Mucosa of descending colon (tissue), 3 donors: Measurements from ENCODE around the gene GP1BA. TPM values are rescaled to one million over a fixed set of nuclear protein-coding genes. Genes with fewer than 3 reads are reported as not detected.

Source experiments
- ATAC-seq: fragments of 200-7000 bp; cut with Tn5 transposase; one replicate; pipeline ENCODE4 v1.9.1; 2020; ENCODE audit warnings: mild to moderate bottlenecking, moderate library complexity
- DNase-seq, 3 donors: peaks; one replicate each; pipeline ENCODE4 v3.0.0-alpha.2; 2020
- H3K36me3 ChIP-seq: fragments of 200-600 bp; one replicate; pipeline ENCODE4 v1.8.0; 2021; ENCODE audit warnings: low read depth, mild to moderate bottlenecking
- H3K4me1 ChIP-seq: fragments of 200-600 bp; one replicate; pipeline ENCODE4 v1.8.0; 2021; ENCODE audit warnings: low read depth, mild to moderate bottlenecking
- H3K4me3 ChIP-seq: fragments of 200-600 bp; one replicate; pipeline ENCODE4 v1.8.0; 2021; ENCODE audit warnings: mild to moderate bottlenecking
- H3K9me3 ChIP-seq: fragments of 200-600 bp; one replicate; pipeline ENCODE4 v1.8.0; 2021; ENCODE audit warnings: mild to moderate bottlenecking
- intact Hi-C, 2 donors: fragments of 100-400 bp; cut with DNase I in 1 of 2; cut with micrococcal nuclease in 1 of 2; formaldehyde crosslinking; loops; one replicate each; pipeline versions ENCODE4 v1.11.0 to v1.11.1; 2022; cut with DNase I, micrococcal nuclease
- total RNA-seq, 3 donors: library from RNA; stranded (reverse); fragmentation: NEBNext Ultra II Directional in 2 of 3; extraction: Animal tissue kit (Norgen Biotek cat#: 25700) in 2 of 3; gene quantifications; one replicate each; pipeline versions ENCODE4 v1.2.1 to v1.2.4, GENCODE V29; 2021 to 2023
- TF ChIP-seq, protein P1 (sequence below): fragments of 200-600 bp; IDR thresholded peaks from one replicate; pipeline ENCODE4 v1.8.0; 2022; ENCODE audit warnings: antibody characterized with exemption, mild to moderate bottlenecking
- donor health status: DM: no; HTN: no; CAD: no; lungs with moderate emphysema.
- donor health status: DM: no; HTN: no; CAD: no.
- donor health status: DM: no; HTN: yes; CAD: no.

The GP1BA gene
- total RNA-seq, 3 donors from 2014 or later: not detected

DNA sequence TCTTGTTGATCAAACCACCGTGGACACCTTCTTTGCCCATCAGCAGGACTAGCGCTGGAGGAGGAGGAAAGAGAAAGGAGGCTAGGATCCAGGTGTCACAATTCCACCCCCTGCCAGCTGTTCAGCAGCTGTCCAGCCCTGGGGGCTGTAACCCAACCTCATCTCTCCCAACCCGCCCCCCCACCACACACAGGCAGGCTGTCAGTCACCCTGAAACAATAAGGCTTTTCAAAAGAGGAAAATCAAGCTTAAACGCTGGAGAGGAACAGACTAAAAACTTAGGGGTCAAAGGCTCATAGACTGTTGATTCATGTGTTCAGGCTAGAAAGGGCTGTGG lies 13.8 kb downstream of the GP1BA start:
- Histone ChIP-seq H3K36me3 (no peaks in the 10 kb centered on the region), H3K9me3 (no peaks in the 10 kb centered on the region), H3K4me1 (peaks cover 41% of the 10 kb centered on the region), H3K4me3 (no peak overlapping the region)
- no peak for DNase-seq
- TF ChIP-seq, protein P1, sequence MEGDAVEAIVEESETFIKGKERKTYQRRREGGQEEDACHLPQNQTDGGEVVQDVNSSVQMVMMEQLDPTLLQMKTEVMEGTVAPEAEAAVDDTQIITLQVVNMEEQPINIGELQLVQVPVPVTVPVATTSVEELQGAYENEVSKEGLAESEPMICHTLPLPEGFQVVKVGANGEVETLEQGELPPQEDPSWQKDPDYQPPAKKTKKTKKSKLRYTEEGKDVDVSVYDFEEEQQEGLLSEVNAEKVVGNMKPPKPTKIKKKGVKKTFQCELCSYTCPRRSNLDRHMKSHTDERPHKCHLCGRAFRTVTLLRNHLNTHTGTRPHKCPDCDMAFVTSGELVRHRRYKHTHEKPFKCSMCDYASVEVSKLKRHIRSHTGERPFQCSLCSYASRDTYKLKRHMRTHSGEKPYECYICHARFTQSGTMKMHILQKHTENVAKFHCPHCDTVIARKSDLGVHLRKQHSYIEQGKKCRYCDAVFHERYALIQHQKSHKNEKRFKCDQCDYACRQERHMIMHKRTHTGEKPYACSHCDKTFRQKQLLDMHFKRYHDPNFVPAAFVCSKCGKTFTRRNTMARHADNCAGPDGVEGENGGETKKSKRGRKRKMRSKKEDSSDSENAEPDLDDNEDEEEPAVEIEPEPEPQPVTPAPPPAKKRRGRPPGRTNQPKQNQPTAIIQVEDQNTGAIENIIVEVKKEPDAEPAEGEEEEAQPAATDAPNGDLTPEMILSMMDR: no peak
- ATAC-seq: no peak
- intact Hi-C loops: no loop called here

DNA sequence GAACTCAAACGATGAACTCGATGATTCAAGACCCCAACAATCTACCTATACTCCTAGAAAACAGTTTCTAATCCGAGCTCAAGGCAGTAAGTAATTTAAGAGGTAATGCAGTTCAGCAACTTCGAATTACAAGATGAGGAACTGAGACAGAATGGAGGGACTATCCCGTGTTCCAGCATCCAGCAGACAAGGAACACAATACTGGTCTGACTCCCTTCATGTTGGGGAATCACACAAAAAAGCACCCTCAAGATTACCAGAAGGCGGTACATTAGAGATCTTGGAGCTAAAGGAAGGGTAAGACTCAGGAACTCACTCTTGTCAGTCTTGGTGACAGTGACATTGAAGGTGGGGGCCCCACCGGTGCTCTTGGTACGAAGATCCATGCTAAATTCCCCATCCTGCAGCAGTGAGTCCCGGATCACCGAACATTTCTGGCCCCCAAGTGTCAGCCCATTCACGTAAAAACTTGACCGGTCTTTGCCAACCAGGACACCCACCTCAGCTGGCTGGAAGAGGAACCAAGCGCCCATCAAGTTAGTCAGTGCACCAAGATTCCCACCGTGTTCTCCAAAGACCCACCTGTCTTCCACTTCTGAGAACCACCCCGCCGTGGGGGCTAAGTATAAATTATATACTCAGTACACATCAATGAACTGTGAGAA lies 14.4 kb downstream of the GP1BA start:
- intact Hi-C loops: no loop called here
- TF ChIP-seq, protein P1: no peak
- Histone ChIP-seq H3K9me3 (no peaks in the 10 kb centered on the region), H3K36me3 (no peaks in the 10 kb centered on the region), H3K4me3 (no peak overlapping the region), H3K4me1 (peaks cover 40% of the 10 kb centered on the region)
- no peak for ATAC-seq
- DNase-seq: no peak

DNA sequence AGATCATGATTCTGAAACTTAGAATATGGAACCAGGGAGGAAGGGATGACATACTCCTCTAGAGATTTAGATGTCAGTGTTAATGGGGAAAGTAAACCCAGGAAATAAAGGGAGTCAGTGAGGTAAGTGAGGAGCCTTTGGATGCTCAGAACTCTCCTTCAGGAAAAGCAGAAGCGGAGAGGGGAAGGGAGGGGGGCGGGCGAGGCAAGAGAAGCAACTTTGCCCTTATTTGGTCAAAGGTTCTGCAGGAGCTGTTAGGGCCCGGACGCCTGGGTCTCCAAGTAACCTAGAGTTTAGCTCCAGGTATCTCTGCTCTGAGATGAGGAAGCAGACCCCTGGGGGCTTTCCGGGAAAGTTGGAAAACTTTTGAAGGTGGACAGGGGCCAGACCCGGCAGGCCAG lies 14.9 kb downstream of the GP1BA start:
- Histone ChIP-seq H3K9me3 (no peaks in the 10 kb centered on the region), H3K4me3 (peak overlapping the region; percentile 98), H3K4me1 (peaks cover 35% of the 10 kb centered on the region), H3K36me3 (no peaks in the 10 kb centered on the region)
- ATAC-seq (no peak), DNase-seq (peak in 1 of 3 donors; percentile 64)
- TF ChIP-seq, protein P1: no peak
- intact Hi-C loops: no loop called here

DNA sequence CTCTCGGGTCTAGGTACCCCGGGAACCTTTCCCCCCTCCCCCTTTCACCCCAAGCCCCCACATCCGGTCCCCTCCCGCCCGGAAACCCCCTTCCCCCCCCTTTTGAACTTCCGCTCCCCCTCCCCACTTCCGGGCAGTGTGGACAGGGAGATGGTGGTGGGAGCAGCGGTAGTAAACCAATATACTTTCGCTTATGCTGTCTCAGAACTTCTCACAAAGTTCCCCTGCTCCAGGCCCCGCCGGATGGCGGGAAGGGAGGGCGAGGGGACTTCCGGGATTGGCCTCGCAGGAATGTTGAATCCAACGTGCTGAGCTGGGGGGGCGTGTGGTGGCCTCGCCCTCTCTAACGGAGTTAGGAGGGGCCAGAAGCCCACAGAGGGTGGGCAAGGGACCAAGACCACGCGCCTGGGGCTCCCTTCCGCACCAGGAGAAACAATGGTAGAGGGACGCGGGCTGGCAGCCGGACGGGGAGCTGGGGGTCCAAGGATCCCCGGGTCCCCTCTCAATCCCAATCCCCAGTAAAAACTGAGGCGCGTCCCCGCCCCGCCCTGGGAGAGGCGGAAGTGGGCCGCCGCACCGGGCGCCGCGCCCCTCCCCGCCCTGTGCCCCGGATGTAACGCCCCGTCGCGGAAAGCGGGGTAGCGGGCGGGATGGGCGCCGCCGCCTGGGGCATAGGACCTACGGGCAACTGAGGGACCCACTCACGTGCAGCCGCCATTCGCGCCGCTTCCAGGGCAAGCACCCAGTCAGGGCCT lies 15.5 kb downstream of the GP1BA start:
- TF ChIP-seq, protein P1: no peak
- Histone ChIP-seq H3K9me3 (no peaks in the 10 kb centered on the region), H3K4me1 (peaks cover 33% of the 10 kb centered on the region), H3K4me3 (peak overlapping the region; percentile 98), H3K36me3 (no peaks in the 10 kb centered on the region)
- peak; percentile 83 to 89 (median 88) for DNase-seq
- ATAC-seq: peak; percentile 62
- intact Hi-C loops: no loop called here

DNA sequence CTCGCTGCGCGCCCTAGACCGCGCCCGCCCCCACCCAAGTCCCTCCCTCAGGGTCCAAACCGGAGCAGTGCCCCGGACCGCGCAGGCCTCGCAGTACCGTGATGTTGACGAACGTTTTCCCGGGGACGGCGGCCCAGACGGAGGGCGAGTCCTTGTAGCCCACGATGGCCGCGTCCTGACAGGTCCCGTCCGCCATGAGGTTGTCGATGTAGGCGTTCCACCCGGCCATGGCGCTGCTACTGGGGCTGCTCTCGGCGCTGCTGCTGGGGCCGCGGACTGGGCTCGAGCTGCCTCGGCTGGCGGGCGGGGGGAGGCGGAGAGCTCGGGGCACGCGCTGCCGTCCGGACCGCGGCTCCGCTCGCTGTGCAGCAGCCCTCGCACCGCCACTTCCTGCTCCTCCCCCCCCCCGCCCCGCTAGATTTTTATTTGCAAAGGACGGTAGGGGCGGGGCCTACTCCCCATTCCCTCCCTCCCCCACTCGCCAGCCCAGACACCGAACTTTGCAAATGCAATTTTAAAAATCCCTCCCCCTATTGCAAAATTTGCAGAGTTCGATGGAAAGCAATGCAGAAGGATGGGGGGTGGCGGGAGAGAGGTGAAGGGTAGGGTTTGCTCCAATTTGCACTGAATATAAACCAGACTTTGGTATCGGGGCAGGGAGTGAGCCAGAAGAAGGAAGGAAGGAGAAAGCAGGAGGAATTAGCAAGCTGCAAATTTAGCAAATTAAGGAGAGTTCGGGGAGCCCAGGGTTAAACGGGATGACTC lies 16.3 kb downstream of the GP1BA start, which contains the start of gene PFN1:
Gene PFN1, minus strand, starts transcription at position 365 of the 765 bp plus-strand sequence. Its CDS starts 136 bp downstream, at position 229.
- peak; percentile 71 for ATAC-seq
- Histone ChIP-seq H3K36me3 (no peaks in the 10 kb centered on the region), H3K9me3 (no peaks in the 10 kb centered on the region), H3K4me3 (peak within 1 kb of the TSS; percentile 98), H3K4me1 (peaks cover 33% of the 10 kb centered on the region)
- TF ChIP-seq, protein P1: no peak
- peak; percentile 91 to 95 (median 93) for DNase-seq
- intact Hi-C loops: no loop called here
